Measurements from ENCODE around the gene BMP7. TPM values are rescaled to one million over a fixed set of nuclear protein-coding genes. Genes with fewer than 3 reads are reported as not detected.

The BMP7 gene
- total RNA-seq, 2 experiments from 2014 or later: not detected

- DNase-seq (no peak), ATAC-seq (ENCODE audit: poor library complexity) (no peak)
- no peaks in the 10 kb centered on the region for H3K9me3 Mint-ChIP-seq
- H3K36me3 Mint-ChIP-seq (ENCODE audit: low read depth): no peaks in the 10 kb centered on the region
- intact Hi-C loops (cut with DNase I, micrococcal nuclease): no loop called here
- H3K4me1 ChIP-seq (ENCODE audit: insufficient read depth, low read length): no peaks in the 10 kb centered on the region
- no peak for TF ChIP-seq CTCF (IDR thresholded peaks at IDR 0.05)
- peaks cover 0 to 11% of the 10 kb centered on the region in 2 experiments for H3K9me3 ChIP-seq (ENCODE audit: control insufficient read depth in 1 of 2, insufficient read depth in 1 of 2, low read length in 2 of 2)
- H3K4me3 Mint-ChIP-seq: no peak overlapping the region
- no peak overlapping the region for H3K27ac Mint-ChIP-seq
- H3K27ac ChIP-seq (ENCODE audit: low read depth in 1 of 2, low read length in 2 of 2): no peak overlapping the region
- POLR2A ChIA-PET: no interaction called here
- H3K36me3 ChIP-seq (ENCODE audit: insufficient read depth, low read length): no peaks in the 10 kb centered on the region
- CTCF ChIA-PET: no interaction called here
- no peak overlapping the region for H3K4me3 ChIP-seq (ENCODE audit: low read length)
- H3K27me3 ChIP-seq (ENCODE audit: control insufficient read depth in 1 of 2, insufficient read depth in 2 of 2, low read length in 2 of 2): no peaks in the 10 kb centered on the region
- peaks cover 9% of the 10 kb centered on the region for H3K27me3 Mint-ChIP-seq
- no peaks in the 10 kb centered on the region for H3K4me1 Mint-ChIP-seq (ENCODE audit: low read depth)
Observed at GRCh38 chr20:57157106-57157691, 109.2 kb downstream of the BMP7 start.

GRCh38 chr20:57156011-57156729 lies 110.3 kb downstream of the BMP7 start:
- H3K27ac ChIP-seq (ENCODE audit: low read depth in 1 of 2, low read length in 2 of 2): no peak overlapping the region
- Mint-ChIP-seq H3K27ac (no peak overlapping the region), H3K4me1 (ENCODE audit: low read depth) (no peaks in the 10 kb centered on the region), H3K27me3 (peaks cover 10% of the 10 kb centered on the region), H3K4me3 (no peak overlapping the region), H3K36me3 (ENCODE audit: low read depth) (no peaks in the 10 kb centered on the region), H3K9me3 (no peaks in the 10 kb centered on the region)
- no peak for DNase-seq
- no peaks in the 10 kb centered on the region for H3K36me3 ChIP-seq (ENCODE audit: insufficient read depth, low read length)
- no peak for TF ChIP-seq CTCF (IDR thresholded peaks at IDR 0.05)
- intact Hi-C loops (cut with DNase I, micrococcal nuclease): no loop called here
- ATAC-seq (ENCODE audit: poor library complexity): no peak
- POLR2A ChIA-PET: no interaction called here
- no peaks in the 10 kb centered on the region for H3K4me1 ChIP-seq (ENCODE audit: insufficient read depth, low read length)
- no peaks in the 10 kb centered on the region for H3K27me3 ChIP-seq (ENCODE audit: control insufficient read depth in 1 of 2, insufficient read depth in 2 of 2, low read length in 2 of 2)
- H3K4me3 ChIP-seq (ENCODE audit: low read length): no peak overlapping the region
- CTCF ChIA-PET: no interaction called here
- H3K9me3 ChIP-seq (ENCODE audit: control insufficient read depth in 1 of 2, insufficient read depth in 1 of 2, low read length in 2 of 2): peaks cover 0 to 5% of the 10 kb centered on the region in 2 experiments

DNA sequence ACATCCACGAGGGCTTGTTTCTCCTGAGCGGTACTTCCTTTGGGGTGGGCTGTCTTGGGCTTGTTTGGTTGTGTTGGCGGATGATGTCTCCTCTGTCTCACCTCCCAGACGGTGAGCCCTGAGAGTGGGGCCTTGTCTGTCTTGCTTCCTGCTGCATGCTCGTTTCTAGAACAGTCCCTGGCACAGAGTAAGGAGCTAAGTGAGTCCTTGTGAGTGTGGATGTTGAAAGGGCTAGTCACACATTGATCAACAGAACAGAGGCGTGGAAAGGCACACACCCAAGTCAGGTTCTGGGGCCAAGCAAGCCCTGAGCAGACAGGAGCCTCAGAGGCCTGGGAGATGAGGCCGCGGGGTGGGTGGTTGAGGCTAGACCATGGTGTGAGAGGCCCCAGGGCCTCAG lies 111.0 kb downstream of the BMP7 start:
- POLR2A ChIA-PET: no interaction called here
- no peaks in the 10 kb centered on the region for H3K36me3 ChIP-seq (ENCODE audit: insufficient read depth, low read length)
- Mint-ChIP-seq H3K4me3 (no peak overlapping the region), H3K27ac (no peak overlapping the region), H3K36me3 (ENCODE audit: low read depth) (no peaks in the 10 kb centered on the region), H3K27me3 (peaks cover 13% of the 10 kb centered on the region), H3K9me3 (no peaks in the 10 kb centered on the region), H3K4me1 (ENCODE audit: low read depth) (no peaks in the 10 kb centered on the region)
- peaks cover 0 to 5% of the 10 kb centered on the region in 2 experiments for H3K9me3 ChIP-seq (ENCODE audit: control insufficient read depth in 1 of 2, insufficient read depth in 1 of 2, low read length in 2 of 2)
- no peaks in the 10 kb centered on the region for H3K27me3 ChIP-seq (ENCODE audit: control insufficient read depth in 1 of 2, insufficient read depth in 2 of 2, low read length in 2 of 2)
- H3K4me1 ChIP-seq (ENCODE audit: insufficient read depth, low read length): no peaks in the 10 kb centered on the region
- H3K27ac ChIP-seq (ENCODE audit: low read depth in 1 of 2, low read length in 2 of 2): no peak overlapping the region
- no peak overlapping the region for H3K4me3 ChIP-seq (ENCODE audit: low read length)
- ATAC-seq (ENCODE audit: poor library complexity): no peak
- intact Hi-C loops (cut with DNase I, micrococcal nuclease): no loop called here
- no peak for DNase-seq
- CTCF ChIA-PET: no interaction called here
- no peak for TF ChIP-seq CTCF (IDR thresholded peaks at IDR 0.05)

Measured in CD4-positive, alpha-beta T cell (primary cell).